OCI-M2 (cell line): ENCODE measurements around the gene C2.
"Not testable (repeated sequence)": the region's sequence is repeated elsewhere in the genome, so short reads cannot be mapped to it uniquely, and the experiment has no call there.

Source experiments
- DNase-seq: peaks from one replicate; lab custom pipeline; 2025; ENCODE audit not compliant: unreplicated experiment; lab: John Stamatoyannopoulos, UW

C2 gene

DNA sequence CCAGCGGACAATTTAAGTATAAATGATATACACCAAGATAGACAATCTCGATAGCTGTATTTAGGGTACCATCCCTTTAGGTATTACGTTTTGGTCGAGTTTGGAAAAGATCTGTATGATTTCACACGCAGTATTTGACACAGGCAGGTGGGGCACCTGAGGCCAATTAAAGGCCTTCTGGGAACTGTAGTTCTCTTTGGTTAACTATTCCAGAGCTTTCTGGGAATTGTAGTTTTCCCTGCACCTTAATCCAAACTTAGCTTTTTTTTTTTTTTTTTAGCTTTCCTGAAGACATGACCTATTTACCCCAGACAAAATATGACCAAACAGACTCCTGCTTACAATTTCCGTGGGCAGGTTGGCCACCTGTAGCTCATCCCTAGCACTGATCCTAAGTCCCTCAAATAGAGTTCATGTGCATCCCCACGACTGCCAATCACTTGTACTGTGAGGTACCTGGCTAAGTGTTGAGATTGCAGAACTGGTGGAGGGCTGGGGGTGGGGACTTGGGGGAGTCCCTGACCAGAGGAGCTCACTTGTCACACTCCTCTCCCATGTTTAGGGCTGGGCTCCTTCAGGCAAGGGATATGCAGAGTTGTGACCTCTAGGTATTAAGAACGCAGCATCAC, 29.0 kb upstream of the C2 start:
- DNase-seq: no peak

DNA sequence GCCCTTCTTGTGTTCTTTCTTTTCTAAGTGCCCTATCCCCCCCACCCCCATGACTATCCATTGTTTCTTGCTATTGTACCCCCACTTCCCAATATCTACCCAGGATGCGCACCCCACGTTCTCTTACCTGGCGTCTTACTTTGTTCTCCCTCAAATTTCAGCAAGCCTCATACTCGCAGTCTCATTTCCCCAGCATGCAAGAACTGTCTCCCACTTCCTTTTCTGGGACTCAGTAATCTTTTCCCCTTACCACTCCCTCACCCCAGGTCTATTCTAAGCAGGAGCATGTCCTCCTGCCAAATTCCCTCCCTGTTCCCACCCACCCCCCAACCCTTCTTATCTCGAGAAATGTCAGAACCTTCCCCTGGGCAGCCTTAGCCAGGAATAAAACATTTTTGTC, 28.3 kb upstream of the C2 start:
- no peak for DNase-seq

DNA sequence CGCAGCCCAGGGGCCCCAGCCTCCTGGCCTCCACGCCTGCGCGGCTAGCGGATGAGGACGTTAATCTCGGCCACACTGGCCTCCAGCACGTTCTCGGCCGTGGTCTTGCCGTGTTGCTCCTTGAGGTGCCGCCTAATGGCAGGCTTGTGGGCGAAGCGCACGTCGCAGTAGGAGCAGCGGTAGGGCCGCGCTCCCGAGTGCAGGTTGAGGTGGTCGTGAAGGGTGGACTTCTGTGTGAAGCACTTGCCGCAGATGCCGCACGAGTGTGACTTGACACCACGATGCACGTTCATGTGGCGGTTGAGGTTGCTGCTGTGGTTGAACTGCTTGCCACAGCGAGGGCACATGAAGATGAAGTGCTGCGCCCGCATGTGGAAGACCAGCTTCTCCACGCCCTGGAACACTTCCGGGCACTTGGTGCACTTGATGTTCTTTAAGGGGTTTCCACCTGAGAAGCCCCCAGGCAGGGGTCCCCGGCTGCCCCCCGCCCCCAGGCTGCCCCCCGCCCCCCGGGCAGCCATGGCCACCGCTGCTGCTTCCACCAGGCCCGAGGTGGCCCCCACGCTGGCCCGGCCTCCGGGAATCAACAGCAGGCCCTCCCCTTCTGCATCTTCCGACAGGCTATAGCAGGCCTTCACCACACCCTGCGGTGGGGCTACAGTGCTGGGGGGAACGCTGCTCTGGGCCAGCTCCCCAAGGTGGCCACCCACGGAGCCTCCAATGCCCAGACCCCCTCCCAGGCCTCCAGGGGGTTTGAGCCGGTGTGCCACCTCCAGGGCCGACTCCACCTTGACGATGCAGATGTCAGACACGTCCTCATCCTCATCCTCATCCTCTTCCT, 27.4 kb upstream of the C2 start:
- DNase-seq: no peak

DNA sequence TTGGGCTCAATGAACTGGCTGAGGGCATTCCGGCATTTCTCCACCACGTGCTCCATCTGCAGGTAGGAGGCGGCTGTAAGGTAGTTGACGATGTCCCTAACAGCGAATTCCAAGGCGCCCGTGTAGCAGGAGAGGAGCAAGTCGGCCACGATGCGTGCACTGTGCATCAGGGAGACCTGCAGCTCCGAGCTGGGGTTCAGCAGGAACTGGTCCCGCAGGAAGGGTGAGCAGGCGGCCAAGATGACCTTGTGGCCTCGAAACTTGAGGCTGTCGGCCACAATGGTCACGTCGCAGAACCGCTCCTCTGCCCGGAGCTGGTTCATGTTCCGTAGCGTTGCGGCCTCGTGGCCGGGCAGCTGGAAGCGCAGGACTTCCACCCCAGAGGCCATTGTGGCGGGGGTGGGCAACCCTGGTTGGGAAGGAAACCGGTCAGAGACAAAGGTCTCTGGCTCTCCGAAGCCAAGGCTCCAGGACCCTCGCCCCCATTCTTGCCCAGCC, 26.6 kb upstream of the C2 start:
- no peak for DNase-seq

DNA sequence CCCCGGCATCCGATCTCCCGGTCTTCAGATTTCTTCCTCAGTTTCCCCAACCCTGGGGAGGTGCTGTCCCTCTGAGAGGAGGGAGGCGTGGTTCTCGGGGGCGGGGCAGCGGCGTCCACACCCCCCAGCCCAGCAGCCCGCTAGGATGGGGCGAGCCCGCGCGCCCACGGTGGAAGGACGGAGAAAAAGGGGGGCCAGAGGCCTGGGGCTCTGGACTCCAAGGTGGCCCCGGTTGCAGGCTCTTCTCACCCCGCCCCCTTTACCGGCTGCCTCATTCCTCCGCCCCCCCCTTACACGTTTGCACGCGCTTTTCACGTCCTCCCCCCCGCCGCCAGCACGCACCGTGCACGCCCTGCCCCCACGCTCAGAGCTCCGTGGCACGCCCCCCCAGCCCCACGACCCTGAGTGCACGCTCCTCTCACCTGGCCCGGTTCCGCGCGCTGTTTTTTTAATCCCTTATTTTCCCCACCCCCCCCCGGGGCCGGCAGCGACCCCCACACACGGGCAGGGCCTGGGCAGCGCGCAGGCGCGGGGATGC, 26.0 kb upstream of the C2 start:
- no peak for DNase-seq

DNA sequence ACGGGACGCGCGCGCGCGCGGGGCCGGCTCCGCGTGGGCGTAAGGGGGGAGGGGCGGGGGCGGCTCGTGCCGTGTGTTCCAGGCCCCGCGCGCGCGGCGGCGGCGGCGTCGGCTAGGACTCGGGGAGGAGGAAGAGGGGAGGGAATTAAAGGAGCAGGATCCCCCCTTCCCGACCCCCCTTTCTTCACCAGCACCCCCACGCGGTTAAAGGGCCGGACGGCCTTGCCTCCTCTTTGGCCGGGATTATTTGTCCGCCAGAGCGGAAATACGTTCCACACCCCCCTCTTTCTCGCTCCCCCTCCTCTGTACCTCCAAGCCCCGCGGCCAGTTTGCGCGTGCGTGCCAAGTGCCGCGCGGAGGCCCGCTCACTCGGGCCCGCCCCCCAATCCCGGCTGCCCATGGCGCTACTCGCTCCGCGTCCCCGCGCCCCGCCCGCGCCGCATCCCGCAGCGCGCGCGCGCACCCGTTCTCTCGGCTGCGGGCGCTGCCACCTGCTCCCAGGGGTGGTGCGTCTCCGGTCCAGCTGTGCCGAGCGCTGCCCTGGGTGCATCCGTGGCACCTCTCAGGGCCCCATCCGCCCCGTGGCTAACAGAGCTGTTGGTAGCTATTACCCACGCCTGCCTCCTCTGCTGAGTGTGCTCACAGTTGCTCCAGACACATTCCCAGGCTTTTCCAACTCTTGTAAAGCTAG, 25.4 kb upstream of the C2 start, which contains the start of gene ZBTB12:
ZBTB12 (minus strand) TSS at position 134 of the 691 bp plus-strand sequence. CDS start 781 bp downstream, outside the sequence.
- peak; percentile 64 for DNase-seq

DNA sequence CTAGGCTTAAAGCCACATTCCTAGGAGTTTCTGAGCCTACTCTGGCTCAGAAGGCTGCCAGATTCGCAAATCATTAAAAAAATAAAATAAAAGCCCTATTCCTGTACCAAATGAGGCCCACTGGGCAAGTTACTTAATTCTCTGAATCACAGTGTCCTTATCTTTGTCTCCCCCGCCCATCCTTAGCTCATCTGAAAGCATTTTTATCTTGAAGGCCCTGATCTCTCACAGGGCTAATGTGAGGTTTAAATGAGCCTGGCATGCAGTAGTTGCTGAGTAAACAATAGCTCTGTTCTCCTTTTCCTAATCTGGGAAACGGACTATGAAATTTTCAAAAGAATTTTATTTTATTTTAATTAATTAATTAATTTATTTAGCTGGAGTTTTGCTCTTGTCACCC, 23.6 kb upstream of the C2 start:
- DNase-seq: no peak

DNA sequence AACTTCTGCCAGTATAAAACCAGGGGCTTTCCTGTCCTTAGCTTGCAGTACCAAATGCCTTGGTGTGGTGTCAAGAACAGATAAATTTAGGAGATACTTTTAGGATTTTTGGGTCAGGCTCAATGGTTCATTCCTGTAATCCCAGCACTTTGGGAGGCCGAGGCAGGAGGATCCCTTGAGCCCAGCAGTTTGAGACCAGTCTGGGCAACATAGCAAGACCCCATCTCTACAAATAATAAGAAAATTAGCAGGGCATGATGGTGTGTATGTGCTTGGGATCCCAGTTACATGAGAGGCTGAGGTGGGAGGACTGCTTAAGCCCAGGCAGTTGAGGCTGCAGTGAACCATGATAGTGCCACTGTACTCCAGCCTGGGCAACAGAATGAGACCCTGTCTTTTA, 22.5 kb upstream of the C2 start:
- no peak for DNase-seq

DNA sequence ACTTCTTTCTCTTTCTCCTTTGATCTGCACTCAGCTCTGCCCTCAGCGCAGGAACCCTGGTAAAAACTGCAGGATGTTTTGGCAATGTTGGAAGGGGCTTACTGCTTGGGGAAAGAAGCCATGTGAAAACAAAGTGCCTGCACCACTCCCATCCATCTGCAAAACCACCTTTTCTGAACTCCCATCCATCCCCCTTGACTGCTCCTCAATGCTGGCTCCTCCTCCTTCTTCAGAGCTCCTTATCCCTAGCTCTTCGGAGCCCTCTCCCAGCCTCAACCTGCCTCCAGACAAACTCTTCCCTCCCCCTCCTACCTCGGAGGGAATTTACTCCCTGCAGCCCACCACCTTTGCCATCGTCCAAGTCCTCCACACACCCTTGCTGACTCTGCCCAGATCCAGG, 21.4 kb upstream of the C2 start:
- DNase-seq: no peak

DNA sequence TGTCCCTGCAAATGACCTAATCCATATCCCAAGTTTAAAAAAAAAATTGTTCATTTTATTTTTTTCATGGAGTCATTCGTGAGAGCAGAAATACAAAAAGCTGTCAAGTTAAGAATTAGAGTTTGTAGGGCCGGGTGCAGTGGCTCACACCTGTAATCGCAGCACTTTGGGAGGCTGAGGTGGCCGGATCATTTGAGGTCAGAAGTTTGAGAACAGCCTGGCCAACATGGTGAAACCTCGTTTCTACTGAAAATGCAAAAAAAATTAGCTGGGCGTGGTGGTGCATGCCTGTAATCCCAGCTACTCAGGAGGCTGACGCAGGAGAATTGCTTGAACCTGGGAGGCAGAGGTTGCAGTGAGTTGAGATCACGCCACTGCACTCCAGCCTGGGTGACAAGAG, 20.8 kb upstream of the C2 start:
- DNase-seq: not testable (repeated sequence)

DNA sequence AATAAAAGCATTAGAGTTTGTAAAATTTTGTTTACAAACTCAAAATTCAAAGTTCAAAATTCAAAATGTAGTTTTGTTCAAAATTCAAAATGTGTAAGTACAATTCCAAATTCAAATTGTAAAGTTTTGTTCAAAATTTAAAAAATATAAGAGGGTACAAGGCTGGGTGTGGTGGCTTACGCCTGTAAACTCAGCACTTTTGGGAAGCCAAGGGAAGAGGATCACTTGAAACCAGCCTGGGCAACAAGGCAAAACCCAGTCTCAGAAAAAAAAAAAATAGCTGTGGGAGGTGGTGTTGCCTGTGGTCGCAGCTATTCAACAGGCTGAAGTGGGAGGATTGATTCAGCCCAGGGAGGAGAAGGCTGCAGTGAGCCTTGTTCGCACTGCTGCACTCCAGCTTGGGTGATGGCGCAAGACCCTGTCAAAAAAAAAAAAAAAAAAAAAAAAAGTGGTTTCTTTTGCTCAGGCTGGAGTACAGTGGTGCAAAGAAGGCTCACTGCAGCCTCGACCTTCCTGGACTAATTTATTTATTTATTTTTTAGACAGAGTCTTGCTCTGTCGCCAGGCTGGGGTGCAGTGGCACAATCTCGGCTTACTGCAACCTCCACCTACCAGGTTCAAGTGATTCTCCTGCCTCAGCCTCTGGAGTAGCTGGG, 20.2 kb upstream of the C2 start:
- no peak for DNase-seq

DNA sequence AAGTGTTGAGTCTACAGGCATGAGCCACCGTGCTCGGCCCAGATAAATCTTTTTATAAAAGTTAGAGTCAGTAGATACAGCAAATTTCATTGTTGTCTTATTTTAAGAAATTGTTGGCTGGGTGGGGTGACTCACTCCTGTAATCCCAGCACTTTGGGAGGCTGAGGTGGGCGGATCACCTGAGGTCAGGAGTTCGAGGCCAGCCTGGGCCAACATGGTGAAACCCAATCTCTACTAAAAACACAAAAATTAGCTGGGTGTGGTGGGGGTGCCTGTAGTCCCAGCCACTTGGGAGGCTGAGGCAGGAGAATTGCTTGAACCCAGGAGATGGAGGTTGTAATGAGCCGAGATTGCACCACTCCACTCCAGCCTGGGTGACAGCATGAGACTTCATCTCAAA, 19.3 kb upstream of the C2 start:
- not testable (repeated sequence) for DNase-seq

DNA sequence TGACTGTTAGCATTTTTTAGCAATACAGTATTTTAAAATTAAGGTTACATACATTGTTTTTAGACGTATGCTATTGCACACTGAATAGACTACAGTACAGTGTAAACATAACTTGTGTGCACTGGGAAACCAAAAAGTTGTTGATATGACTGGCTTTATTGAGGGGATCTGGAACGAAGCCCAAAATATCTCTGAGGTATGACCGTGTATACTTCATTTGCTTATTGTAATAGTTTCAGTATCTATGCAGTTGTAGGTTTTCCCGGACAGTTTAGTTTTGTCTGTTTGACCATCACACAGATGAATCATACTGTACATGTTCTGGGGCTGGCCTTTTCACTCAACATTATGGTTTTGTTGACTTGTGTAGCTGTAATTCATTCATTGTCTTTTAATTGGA, 18.7 kb upstream of the C2 start:
- DNase-seq: no peak

DNA sequence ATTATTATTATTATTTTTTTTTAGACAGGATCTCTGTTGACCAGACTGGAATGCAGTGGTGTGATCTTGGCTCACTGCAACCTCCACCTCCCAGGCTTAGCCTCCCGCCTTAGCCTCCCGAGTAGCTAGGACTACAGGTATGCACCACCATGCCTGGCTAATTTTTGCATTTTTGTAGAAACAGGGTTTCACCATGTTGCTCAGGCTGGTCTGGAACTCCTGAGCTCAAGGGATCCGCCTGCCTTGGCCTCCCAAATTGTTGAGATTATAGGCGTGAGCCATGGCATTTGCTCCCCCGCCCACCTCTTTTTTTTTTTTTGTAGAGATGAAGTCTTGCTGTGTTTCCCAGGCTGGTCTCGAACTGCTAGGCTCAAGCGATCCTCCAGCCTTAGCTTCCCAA, 18.2 kb upstream of the C2 start:
- DNase-seq: not testable (repeated sequence)

DNA sequence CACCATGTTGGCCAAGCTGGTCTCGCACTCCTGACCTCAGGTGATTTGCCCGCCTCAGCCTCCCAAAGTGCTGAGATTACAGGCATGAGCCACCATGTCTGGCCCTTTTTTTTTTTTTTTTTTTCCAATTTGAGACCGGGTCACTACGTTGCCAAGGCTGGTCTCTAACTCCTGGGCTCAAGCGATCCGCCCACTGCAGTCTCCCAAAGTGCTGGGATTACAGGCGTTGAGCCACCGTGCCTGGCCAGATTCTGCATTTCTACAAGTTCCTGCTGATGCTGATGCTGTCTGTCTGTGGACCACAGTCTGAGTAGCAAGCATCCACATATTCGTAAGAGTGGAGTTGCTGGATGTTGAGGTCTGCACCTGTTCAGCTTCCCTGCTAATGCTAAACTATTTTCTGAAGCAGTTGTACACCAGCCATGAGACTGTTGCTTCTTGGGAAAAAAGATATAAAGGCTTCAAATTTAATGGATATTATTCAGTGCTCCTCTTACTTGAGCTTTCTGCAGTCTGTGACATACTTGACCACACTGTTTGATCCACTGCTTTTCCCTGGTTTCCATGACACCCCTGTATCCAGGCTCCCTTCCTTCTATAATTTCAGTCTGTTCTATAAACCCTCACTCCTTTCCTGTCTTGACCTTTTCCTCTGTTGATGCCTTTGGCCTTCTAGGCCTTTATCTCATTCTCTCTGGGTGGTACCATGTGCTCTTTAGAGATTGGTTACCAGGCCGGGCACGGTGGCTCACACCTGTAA, 15.5 kb upstream of the C2 start:
- DNase-seq: no peak

DNA sequence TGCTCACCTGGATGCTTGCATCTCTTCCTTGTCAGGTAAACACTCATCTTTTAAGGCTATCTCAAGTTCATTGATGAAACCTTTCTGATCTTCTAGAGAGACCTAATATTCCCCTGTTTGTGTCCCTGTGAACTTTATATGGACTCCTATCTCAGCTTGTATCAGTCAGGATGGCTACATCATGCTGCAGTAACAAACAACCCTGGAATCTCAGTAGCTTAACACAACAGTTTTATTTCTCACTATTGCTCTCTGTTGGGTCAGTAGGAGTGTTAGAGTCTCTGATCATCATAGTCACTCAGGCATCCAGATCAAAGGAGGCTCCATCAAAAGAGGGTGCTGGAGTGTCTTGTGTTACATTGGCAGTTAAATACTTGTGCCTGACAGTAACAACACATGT, 12.2 kb upstream of the C2 start:
- DNase-seq: no peak

DNA sequence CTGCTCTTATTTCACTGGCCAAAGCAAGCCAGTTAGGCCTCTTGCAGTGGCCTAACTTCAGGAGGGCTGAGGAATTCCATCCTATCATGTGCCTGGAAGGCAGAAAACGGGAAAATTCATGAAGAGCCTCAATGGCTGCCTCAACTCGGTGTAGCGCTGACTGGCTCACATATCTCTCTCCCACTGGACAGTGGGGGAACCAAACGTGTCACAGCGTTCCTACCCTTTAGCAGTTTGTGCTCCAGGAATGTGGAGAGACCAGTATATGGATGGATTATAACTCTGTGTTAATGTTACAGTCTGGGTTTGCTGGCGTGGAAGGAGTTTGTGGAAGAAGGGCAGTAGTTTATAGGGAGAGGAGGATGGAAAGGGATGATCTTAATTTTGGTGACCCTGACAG, 11.8 kb upstream of the C2 start:
- no peak for DNase-seq

DNA sequence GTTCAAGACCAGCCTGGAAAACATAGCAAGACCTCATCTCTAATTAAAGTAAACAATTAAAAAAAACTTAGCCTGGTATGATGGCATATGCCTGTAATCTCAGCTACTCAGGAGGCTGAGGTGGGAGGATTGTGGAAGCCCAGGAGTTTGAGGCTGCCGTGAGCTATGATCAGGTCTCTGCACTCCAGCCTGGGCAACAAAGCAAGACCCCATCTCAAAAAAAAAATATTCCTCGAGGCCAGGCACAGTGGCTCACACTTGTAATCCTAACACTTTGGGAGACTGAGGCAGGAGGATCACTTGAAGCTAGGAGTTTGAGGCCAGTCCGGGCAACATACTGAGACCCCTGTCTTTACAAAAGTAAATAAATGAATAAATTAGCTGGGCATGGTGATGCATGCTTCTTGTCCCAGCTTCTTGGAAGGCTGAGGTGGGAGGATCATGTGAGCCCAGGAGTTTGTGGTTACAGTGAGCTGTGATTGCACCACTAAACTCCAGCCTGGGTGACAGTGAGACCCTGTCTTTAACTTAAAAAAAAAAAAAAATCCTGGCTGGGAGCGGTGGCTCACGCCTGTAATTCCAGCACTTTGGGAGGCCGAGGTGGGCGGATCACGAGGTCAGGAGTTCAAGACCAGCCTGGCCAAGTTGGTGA, 9.3 kb upstream of the C2 start:
- DNase-seq: no peak

DNA sequence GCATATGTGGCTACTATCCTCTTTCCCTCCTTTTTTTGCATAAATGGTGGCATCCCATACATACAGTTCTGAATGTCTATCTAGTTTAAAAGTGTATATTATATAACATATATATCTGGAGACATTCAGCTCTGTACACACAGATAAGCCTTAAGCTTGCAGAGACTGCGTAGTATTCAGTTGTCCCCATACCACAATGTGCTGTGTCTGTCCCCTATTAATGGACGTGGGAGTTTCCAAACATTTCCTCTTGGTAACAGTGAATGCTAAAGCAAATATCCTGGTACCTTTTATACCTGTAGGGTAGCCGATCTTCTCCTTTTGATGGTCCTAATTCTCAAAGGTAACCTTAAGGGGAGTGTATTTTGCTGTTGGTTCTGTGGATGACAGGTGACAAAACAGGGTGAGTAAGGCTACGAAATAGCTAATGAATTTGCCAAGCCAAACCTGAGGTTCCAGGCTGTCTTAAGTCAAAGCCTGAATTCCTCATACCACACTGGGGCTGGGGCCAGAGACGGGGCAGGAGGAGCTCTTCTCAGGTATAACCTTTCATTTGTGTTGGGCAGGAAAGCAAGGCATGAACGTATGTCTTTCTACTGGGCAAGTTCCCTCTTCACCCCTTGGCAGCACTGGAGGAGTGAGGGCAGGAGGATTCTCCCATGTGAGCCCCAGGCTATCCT, 7.8 kb upstream of the C2 start:
- DNase-seq: no peak
